ENCODE measurements around the gene MYO9B. TPM values are rescaled to one million over a fixed set of nuclear protein-coding genes. Genes with fewer than 3 reads are reported as not detected.

MYO9B gene
- total and polyA plus RNA-seq, 2 of the 13 experiments (the other 11 are each of a cell fraction or from before 2014, with no cell fraction given), result 18.0 to 18.3 TPM

DNA sequence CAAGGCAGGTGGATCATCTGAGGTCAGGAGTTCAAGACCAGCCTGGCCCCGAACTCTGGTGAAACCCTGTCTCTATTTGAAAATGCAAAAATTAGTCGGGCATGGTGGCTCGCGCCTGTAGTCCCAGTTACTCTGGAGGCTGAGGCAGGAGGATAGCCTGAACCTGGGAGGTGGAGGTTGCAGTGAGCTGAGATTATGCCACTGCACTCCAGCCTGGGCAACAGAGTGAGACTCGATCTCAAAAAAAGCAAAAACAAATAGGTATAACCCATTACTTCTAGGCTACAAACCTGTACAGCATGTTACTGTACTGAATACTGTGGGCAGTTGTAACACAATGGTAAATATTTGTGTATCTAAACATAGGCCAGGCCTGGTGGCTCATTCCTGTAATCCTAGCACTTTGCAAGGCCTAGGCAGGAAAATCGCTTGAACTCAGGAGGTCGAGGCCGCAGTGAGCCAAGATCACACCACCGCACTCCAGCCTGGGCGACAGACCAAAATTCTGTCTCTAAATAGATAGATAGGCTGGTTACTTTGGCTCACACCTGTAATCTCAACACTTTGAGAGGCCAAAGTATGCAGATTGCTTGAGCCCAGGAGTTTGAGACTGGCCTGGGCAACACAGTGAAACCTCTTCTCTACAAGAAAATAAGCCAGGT is 63.5 kb downstream of the MYO9B start (continued):
- TF ChIP-seq, protein P1, sequence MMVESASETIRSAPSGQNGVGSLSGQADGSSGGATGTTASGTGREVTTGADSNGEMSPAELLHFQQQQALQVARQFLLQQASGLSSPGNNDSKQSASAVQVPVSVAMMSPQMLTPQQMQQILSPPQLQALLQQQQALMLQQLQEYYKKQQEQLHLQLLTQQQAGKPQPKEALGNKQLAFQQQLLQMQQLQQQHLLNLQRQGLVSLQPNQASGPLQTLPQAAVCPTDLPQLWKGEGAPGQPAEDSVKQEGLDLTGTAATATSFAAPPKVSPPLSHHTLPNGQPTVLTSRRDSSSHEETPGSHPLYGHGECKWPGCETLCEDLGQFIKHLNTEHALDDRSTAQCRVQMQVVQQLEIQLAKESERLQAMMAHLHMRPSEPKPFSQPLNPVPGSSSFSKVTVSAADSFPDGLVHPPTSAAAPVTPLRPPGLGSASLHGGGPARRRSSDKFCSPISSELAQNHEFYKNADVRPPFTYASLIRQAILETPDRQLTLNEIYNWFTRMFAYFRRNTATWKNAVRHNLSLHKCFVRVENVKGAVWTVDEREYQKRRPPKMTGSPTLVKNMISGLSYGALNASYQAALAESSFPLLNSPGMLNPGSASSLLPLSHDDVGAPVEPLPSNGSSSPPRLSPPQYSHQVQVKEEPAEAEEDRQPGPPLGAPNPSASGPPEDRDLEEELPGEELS (CRISPR knock-in tag; IDR thresholded peaks at IDR 0.05), result peak; percentile 63
- TF ChIP-seq KAT8 (CRISPR knock-in tag; IDR thresholded peaks at IDR 0.05), result 0 out of 2 replicates have a peak, but pooled peaks have one; percentile 26
- peak; percentile 46; the same call in 1 of the 2 replicates for TF ChIP-seq THAP11 (CRISPR knock-in tag; IDR thresholded peaks at IDR 0.05)
- TF ChIP-seq, protein P2, sequence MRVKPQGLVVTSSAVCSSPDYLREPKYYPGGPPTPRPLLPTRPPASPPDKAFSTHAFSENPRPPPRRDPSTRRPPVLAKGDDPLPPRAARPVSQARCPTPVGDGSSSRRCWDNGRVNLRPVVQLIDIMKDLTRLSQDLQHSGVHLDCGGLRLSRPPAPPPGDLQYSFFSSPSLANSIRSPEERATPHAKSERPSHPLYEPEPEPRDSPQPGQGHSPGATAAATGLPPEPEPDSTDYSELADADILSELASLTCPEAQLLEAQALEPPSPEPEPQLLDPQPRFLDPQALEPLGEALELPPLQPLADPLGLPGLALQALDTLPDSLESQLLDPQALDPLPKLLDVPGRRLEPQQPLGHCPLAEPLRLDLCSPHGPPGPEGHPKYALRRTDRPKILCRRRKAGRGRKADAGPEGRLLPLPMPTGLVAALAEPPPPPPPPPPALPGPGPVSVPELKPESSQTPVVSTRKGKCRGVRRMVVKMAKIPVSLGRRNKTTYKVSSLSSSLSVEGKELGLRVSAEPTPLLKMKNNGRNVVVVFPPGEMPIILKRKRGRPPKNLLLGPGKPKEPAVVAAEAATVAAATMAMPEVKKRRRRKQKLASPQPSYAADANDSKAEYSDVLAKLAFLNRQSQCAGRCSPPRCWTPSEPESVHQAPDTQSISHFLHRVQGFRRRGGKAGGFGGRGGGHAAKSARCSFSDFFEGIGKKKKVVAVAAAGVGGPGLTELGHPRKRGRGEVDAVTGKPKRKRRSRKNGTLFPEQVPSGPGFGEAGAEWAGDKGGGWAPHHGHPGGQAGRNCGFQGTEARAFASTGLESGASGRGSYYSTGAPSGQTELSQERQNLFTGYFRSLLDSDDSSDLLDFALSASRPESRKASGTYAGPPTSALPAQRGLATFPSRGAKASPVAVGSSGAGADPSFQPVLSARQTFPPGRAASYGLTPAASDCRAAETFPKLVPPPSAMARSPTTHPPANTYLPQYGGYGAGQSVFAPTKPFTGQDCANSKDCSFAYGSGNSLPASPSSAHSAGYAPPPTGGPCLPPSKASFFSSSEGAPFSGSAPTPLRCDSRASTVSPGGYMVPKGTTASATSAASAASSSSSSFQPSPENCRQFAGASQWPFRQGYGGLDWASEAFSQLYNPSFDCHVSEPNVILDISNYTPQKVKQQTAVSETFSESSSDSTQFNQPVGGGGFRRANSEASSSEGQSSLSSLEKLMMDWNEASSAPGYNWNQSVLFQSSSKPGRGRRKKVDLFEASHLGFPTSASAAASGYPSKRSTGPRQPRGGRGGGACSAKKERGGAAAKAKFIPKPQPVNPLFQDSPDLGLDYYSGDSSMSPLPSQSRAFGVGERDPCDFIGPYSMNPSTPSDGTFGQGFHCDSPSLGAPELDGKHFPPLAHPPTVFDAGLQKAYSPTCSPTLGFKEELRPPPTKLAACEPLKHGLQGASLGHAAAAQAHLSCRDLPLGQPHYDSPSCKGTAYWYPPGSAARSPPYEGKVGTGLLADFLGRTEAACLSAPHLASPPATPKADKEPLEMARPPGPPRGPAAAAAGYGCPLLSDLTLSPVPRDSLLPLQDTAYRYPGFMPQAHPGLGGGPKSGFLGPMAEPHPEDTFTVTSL (CRISPR knock-in tag; IDR thresholded peaks at IDR 0.05; ENCODE audit: borderline replicate concordance), result peak; percentile 17; the same call in 1 of the 2 replicates
- peak; percentile 46; the same call in 1 of the 2 replicates for TF ChIP-seq RARA (CRISPR knock-in tag; IDR thresholded peaks at IDR 0.05)
- peak; percentile 69; the same call in 1 of the 2 replicates for TF ChIP-seq MIER3 (CRISPR knock-in tag; IDR thresholded peaks at IDR 0.05; ENCODE audit: borderline replicate concordance)
- TF ChIP-seq TEAD3 (CRISPR knock-in tag; optimal IDR thresholded peaks at IDR 0.05; ENCODE audit: borderline replicate concordance), result peak; percentile 25
- peak; percentile 61 for TF ChIP-seq ZNF687 (CRISPR knock-in tag; IDR thresholded peaks at IDR 0.05)
- no peak for TF ChIP-seq TMF1 (CRISPR knock-in tag; IDR thresholded peaks at IDR 0.05; ENCODE audit: low read depth)
- TF ChIP-seq ATM (IDR thresholded peaks at IDR 0.05; ENCODE audit: borderline replicate concordance), result no peak
- TF ChIP-seq, protein P3, sequence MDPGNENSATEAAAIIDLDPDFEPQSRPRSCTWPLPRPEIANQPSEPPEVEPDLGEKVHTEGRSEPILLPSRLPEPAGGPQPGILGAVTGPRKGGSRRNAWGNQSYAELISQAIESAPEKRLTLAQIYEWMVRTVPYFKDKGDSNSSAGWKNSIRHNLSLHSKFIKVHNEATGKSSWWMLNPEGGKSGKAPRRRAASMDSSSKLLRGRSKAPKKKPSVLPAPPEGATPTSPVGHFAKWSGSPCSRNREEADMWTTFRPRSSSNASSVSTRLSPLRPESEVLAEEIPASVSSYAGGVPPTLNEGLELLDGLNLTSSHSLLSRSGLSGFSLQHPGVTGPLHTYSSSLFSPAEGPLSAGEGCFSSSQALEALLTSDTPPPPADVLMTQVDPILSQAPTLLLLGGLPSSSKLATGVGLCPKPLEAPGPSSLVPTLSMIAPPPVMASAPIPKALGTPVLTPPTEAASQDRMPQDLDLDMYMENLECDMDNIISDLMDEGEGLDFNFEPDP (CRISPR knock-in tag; conservative IDR thresholded peaks at IDR 0.05), result 0 out of 2 replicates have a peak, but pooled peaks have one; percentile 45
- no peak for TF ChIP-seq MYC (CRISPR knock-in tag; IDR thresholded peaks at IDR 0.05; ENCODE audit: borderline replicate concordance)
- no peak for TF ChIP-seq ZEB1 (IDR thresholded peaks at IDR 0.05; ENCODE audit: insufficient replicate concordance, low read depth)
- no peak for TF ChIP-seq EP300 (IDR thresholded peaks at IDR 0.05; ENCODE audit: low read depth in 2 of 2, low read length in 2 of 2)
- no peak for TF ChIP-seq EP300 (CRISPR knock-in tag; IDR thresholded peaks at IDR 0.05; ENCODE audit: borderline replicate concordance)
- peak; percentile 59; the same call in 1 of the 2 replicates for TF ChIP-seq TBX2 (CRISPR knock-in tag; IDR thresholded peaks at IDR 0.05; ENCODE audit: borderline replicate concordance)
